Fibroblast of upper back skin (primary cell): ENCODE measurements around the gene CCDC146.
"Not testable (repeated sequence)": the region's sequence is repeated elsewhere in the genome, so short reads cannot be mapped to it uniquely, and the experiment has no call there.

ENCODE experiments used
- DNase-seq: peaks from one replicate; pipeline ENCODE4 v3.0.0-alpha.2; 2013

CCDC146 gene

DNA sequence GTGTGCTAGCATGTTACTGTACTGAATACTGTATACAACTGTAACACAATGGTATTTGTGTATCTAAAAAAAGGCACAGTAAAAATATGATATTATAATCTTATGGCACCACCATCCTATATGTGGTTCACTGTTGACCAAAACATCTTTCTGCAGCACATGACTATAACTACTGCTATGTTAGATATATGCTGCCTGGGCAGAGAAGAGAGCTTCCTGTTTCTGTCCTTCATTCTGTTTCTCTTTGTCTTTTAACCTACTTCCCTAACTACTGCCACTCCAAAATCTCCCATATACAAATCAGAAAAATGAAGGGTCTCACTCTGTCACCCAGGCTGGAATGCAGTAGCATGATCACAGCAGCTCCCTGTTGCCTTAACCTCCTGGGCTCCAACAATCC, 86.0 kb downstream of the CCDC146 start:
- DNase-seq = no peak

DNA sequence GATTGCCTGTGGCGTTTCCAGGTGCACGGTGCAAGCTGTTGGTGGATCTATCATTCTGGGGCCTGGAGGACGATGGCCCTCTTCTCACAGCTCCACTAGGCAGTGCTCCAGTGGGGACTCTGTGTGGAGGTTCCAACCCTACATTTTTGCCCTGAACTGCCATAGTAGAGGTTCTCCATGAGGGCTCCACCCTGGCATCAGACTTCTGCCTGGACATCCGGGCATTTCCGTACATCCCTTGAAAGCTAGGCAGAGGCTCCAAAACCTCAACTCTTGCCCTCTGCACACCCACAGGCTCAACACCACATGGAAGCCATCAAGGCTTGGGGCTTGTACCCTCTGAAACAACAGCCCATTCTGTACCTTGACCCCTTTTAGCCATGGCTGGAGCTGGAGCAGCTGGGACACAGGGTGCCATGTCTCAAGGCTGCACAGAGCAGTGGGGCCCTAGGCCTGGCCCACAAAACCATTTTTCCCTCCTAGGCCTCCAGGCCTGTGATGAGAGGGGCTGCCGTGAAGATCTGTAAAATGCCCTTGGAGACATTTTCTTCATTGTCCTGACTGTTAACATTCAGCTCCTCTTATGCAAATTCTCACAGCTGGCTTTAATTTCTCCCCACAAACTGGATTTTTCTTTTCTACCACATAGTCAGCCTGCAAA, 87.2 kb downstream of the CCDC146 start:
- no peak for DNase-seq

DNA sequence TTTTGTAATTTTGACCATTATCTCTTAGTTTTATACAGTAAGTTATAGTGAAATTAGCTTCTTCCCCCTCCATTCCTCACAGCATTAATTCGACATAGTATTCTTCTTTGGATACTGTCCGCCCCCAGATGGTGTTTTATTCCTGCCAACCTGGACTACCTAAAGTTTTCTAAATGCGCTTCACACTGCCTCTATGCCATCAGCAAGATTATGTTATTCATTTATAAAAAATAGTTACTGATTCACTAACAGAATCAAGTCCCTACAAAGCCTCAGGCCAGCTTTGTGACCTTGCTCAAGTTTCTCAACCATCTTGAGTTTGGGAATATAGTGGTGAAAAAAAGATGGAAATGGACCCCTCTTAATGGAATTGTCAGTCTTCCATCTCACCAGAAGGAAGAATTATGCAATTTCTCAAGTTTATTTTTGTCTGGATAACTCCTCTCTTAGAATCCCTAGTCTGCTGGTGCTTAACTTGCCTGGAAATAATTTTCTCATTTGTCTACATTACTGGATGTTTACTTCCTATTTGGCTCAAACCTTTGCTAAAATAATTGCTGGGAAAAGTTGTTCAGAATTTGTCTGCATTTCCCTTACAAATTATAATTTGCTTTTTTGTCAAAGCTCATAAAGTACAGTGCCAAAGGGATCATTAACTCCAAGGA, 93.9 kb downstream of the CCDC146 start:
- DNase-seq = no peak

DNA sequence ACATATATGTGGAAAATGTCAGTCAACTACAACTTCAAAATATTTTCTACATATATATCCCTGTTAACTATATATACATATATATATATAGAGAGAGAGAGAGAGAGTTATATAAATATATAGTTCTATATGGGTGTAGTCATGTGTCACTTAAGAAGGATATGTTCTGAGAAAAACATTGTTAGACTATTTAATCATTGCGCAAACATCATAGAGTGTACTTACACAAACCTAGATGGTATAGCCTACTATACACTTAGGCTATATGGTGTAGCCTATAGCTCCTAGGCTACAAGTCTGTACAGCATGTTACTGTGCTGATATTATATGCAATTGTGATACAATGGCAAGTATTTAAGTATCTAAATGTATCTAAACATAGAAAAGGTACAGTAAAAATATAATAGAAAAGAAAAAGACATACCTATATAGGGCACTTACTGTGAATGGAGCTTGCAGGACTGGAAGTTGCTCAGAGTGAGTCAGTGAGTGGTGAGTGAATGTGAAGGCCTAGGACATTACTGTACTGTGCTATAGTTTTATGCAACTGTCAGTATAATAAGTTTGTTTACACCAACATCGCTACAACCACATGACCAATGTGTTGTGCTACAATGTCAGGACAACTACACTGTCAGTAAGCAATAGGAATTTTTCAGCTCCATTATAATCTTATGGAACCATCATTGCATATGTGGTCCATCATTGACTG, 95.2 kb downstream of the CCDC146 start:
- DNase-seq = no peak

DNA sequence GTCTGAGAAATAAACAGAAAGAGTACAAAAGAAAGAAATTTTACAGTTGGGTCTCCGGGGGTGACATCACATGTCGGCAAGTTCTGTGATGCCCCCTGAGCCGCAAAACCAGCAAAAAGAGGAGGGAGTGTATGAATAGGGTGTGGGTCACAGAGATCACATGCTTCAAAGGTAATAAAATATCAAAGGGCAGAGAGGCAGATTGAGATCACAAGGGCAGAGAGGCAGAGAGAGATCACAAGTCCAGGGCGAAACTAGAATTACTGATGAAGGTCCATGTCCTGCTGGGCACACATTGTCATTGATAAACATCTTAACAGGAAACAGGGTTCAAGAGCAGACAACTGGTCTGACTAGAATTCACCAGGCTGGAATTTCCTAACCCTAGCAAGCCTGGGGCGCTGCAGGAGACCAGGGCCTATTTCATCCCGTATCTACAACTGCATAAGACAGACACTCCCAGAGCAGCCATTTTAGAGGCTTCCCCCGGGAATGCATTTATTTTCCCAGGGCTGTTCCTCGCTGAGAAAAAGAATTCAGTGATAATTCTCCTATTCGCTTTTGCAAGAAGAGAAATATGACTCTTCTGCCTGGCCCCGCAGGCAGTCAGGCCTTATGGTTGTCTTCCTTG, 97.4 kb downstream of the CCDC146 start:
- DNase-seq = not testable (repeated sequence)

DNA sequence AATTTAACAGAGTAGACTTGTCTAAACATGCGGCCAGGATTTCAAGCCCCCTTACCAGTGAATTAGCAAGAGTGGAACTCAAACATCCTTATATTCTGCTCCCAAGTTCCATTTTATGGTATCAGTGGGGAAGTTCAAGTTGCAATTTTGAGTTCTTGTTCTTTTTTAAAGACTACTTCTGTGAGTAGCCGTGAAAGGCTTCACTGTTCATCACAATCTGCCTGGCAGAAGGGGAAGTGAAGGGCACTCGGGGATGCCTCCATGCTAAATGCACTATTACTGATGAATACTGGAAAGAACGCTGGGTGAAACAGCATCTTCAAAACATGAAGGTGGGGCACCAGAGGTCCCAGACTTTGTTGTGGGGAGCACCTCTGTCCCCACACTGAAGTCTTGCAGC, 99.7 kb downstream of the CCDC146 start:
- DNase-seq = no peak

DNA sequence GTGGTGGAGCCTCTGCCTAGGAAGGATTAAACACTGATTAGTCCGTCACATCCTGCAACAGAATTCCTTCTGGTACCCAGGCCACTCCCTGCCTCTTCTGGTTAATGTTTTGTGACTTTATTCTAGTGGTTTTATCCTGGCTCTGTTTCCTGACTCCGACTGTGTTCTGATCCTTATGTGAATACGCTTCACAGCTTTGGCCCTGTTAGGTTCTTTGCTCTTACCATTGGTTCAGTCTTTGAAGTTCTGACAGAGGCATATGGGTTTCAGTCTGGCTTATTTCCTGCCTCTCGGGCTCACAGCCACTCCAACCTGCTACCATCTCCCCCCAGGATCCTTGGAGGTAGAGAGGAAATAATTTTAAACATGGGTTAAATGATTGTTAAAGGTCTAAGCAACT, 100.4 kb downstream of the CCDC146 start:
- DNase-seq = no peak

DNA sequence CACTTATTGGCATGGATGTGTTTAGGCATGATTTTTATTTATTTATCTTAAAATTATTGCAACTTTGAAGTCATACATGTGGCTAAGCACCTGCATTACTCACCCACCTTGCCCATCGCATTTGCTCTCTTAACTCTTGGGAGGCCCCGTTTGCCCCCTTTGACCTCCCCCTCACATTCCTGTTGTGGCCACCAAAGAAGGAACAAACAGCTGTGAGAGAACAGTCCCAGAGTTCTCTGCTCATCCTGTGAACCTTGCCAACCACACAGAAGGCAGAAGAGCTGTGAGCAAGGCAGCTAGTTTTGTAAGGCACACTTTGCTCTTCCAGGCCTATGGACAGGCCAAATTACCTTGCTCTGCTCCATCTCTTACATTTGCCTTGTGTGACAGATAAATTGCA, 100.8 kb downstream of the CCDC146 start:
- no peak for DNase-seq

DNA sequence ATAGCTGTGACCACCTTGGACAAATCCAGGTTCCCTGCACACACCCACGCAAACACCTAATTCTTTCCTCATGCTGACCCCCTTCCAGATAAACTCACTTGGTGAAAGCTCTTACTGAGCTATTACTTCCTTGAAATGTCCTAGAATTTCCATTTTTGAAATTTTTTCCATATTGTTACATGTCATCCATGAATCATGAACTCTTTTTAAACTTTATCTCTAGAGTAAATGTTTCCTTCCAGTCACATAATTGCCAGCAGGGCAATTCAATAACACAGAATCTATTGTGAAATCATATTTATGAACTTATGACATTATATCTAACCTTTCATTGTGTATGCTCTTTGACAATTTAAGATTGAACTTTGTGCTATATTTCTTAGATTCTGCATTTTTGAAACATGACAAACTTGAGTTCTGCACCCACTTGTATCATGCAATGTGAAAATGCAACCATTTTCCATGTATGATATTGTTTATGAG, 104.0 kb downstream of the CCDC146 start:
- peak; percentile 45 for DNase-seq

DNA sequence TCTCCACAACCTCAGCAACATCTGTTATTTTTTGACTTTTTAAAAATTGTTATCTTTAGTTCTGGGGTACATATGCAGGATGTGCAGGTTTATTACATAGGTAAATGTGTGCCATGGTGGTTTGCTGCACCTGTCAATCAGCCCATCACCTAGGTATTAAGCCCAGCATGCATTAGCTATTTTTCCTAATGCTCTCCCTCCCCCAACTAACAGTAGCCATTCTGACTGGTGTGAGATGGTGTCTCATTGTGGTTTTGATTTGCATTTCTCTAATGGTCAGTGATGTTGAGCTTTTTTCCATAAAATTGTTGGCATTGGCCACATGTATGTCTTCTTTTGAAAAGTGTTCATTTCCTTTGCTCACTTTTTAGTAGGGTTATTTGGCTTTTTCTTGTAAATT, 106.4 kb downstream of the CCDC146 start:
- DNase-seq = not testable (repeated sequence)

DNA sequence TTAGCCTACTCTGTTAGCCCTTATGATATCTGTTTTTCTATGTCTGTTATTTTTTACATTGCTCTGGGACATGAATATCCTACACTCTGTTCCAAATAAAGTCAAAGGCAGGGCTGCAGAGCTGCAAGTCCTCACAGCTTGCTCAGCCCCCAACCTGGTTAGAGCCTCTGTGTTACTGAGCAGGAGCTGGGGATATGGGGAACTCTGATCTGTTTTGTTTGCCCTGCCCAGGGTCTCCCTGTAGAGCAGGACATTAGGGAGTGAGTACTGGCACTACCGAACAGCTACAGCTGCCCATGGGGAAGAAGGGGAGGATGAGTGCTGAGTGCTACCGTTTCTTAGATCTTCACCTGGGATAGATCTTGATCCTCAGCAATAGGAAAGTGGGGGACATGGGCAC, 110.1 kb downstream of the CCDC146 start:
- DNase-seq = no peak

DNA sequence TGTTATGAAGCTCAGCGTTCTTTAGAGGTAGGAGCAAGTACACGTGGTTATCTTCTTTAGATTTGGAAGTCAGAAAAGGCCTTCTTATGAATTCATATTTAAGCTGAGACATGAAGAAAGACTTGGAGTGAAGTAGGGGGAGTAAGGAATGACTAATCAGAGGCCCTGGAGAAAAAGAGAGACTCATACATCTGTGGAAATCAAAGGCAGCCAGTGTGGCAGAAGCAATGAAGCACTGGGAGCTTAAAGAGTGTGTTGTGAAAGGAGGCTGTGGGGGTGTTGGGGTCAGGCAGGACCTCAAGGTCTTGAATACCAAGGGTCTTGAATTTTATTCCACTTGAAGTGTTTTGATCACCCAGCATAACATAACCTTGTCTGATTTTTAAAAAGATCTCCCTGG, 112.9 kb downstream of the CCDC146 start:
- peak; percentile 50 for DNase-seq

DNA sequence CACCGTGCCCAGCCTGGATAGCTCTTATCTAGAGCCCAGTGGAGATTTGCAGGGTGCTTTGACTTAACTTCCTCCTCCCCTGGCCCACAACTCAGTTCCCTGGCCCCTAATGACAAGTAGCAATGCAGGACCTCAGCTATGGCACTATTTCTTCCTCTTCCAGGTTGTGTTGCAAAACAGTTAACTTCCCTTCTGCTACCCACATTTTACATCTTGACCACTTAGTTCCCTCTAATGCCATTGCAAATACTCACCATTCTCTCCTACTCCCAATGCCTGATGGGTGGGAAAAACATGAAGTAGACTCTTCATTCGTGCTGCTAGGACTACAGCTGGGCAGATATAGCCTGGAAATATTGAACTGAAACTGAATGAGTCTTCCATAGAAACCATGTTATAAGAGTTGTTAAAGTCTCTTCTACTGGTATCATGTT, 116.3 kb downstream of the CCDC146 start:
- no peak for DNase-seq

DNA sequence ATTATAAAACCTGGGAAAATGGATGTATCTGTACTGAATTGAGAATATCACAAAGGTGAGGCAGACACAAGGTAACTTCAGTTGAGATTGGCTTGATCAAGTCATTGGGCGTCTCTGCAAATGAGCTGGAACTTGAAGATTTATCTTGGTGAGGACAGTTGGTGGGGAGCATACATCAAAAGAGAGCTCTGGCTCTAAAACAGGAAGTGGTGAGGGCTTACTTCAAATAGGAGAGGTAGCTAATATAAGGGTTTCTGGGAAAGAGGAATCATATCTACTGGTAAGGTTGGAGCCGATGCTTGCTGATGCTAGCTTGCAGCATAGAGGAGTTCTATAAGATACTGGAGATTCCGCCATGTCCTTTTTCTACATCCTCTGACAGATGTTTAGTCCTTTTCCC, 117.1 kb downstream of the CCDC146 start:
- no peak for DNase-seq

DNA sequence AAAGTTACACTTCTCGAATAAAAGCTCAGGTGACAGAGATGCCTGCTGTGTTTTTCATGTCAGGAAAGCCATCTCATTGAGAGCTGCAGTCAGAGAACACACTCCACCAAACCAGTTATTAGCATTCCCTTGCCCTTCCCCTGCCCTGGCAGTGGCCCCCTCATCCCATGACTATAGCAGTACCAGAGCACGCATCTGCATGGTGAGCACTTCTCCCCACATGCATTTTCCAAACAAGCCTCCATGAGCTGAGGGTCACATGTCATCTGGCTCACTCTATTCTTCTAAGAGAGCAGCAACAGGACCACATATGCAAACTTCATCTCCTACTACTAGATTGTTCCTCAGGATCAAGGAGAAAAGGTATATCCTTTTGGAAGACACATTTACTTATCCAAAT, 119.7 kb downstream of the CCDC146 start:
- DNase-seq = no peak

DNA sequence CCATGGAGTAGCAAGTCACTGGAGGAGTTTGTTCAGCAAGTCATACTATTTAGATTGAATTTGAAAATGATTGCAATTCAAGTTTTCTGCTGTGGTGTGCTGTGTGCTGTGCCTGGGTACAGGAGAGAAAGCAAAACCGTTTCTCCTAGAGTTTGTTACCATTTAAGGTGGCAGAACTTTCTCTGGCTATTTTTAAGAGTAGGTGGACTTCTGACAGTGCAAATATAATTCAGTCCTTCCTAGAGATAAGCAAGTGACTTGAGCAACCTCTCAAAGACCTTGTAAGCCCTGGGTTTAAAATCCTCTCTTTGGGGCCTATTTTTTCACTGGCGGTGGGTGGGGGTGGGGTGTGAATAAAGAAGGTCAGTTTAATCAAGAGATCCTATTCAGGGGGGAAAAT, 120.1 kb downstream of the CCDC146 start:
- no peak for DNase-seq

DNA sequence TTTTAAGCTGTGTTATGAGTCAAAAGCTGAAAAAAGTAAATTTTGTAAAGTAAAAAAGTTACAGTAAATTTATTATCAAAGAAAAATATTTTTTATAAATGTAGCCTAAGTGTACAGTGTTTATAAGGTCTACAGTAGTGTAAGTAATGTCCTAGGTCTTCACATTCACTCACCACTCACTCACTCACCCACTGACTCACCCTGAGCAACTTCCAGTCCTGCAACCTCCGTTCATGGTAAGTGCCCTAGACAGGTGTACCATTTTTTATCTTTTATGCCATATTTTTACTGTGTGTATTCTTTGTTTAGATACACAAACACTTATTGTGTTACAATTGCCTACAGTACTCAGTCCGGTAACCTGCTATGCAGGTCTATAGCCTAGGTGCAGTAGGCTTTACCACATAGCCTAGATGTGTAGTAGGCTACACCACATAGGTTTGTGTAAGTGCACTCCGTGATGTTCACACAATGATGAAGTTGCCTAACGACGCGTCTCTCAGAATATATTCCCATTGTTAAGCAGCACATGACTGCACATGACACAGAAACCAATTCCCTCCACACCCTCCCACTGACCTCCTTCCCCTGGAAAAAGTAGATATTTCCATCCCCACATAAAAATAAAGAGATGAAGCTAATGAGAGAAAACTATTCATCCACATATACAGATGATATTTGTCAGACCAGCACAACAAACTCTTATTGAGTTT, 122.0 kb downstream of the CCDC146 start:
- no peak for DNase-seq

DNA sequence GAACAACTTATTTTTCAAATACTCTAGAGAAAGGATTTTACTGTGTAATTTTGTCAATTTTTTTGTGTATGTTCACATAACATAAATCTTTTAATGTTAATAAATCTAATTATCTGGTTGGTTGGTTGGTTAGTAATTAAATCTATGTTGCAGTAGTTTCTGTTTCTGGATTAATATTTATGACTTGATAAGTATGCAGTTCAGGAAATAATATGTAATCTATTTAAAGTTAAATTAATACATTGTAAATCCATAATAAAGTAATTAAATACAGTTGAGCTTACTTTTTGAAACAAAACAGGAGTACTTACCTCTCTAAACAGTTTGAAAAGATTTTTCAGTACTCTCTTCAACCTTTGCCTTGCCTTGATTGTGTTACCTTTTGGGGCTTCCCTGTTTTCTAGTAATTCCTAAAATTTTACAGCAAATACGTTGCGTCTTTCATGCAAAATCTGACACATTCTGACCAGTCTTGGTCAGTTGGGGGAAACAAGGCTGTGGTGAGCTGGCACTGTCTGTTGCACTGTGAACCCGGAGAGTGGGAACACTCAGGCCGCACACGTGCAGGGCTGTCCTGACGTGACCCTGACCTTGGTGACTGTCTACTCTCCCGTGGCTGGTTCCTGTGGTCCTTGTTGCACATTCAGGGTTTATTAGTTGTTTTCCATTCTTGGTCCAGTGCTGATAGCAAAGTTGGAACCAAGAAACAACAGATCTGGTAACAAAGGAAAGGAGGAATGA, 122.8 kb downstream of the CCDC146 start:
- DNase-seq = no peak

DNA sequence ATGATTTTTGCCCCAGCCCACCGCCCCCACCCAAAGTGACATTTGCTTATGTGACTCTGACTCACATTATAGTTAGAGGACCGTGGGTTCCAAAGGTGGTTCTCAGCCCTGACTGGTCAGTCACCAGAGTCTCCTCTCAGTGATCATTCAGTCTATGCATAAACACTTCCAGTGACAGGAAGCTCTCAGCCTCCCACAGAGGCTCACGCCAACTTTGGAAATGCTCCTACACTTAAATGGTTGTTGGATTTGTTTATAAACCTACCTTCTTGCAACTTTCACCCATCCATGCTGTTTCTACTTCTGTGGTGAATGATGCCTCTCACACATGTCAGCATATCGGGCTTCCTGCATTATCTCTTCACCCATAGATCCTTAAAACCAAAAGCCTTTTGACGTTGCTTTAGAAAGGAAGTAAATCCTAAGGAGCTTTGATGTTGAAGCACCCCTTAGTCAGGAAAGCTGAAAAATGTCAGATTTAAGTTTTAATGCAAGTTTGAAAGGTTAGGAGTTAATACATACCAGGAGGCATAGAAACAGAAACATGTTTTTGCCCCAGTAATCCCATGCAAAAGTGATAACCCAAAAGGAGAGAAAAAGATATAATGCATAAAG, 123.7 kb downstream of the CCDC146 start:
- DNase-seq = no peak

DNA sequence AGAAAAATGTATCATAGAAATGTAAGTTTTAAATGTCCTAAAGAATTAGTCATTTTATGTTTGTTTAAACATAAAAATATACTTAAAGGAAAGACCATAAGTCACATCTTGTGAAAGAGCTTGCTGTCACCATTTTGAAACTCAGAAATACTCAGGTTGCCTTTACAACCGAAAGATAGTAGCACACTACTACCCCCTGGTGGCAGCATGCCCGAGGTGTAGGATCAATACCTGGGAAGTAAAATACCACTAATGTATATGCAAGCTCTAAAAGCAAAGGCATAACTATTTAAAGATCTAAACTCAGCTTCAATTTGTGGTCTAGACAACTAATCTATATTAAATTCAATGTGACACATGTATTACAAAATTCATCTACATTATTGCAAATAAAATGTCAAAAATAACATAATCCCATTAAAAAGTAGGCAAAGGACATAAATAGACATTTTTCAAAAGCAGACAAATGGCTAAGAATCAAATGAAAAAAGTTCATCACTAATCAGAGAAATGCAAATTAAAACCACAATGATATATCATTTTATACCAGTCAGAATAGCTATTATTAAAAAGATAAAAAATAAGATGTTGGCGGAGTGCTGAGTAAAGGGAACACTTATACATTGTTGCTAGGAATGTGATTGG, 124.9 kb downstream of the CCDC146 start:
- DNase-seq = peak; percentile 74

DNA sequence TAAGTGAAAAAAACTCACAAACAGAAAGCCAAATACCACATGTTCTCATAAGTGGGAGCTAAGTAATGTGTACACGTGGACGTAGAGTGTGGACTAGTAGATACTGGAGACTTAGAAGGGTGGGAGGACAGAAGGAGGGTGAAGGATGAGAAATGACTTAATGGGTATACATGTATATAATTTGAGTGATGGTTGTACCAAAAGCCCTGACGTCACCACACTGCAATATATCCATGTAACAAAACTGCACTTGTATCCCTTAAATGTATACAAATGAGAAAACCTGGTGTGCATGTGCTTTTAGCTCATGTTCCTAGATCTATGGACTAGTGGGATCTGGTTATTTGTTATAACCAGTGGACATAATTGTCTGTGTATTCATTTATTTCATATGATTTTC, 125.7 kb downstream of the CCDC146 start:
- no peak for DNase-seq
